HepG2 (cell line): ENCODE results near the gene CNDP1. TPM values are rescaled to one million over a fixed set of nuclear protein-coding genes. Genes with fewer than 3 reads are reported as not detected.

Experiments used
- ASH2L ChIP-seq: fragments of 300-600, 200-600 bp; sonication (generic); IDR thresholded peaks from 2 replicates; pipeline ENCODE4 v1.7.0; 2017; ENCODE audit warnings: low read depth, mild to moderate bottlenecking, moderate library complexity, mixed read lengths, low read length; ENCODE audit not compliant: insufficient read length
- BRD4 ChIP-seq: sonication (generic); formaldehyde crosslinking; IDR thresholded peaks from 2 replicates; pipeline ENCODE4 v1.4.0; 2020; ENCODE audit warnings: missing genetic modification reagents
- CREB1 ChIP-seq, 2 experiments: fragments of 450-650 bp in 1 of 2; IDR thresholded peaks; 2 replicates each; pipeline ENCODE4 v1.6.1; 2016 to 2017; ENCODE audit warnings: control low read depth in 1 of 2, mild to moderate bottlenecking in 1 of 2, missing compliant biosample characterization in 1 of 2, missing genetic modification characterization in 1 of 2
- KAT7 ChIP-seq: IDR thresholded peaks from 2 replicates; pipeline ENCODE4 v1.6.1; 2018; ENCODE audit warnings: borderline replicate concordance, missing compliant biosample characterization
- MAFG ChIP-seq: sonication (generic); formaldehyde crosslinking; IDR thresholded peaks from 2 replicates; pipeline ENCODE4 v1.5.1; 2020; ENCODE audit warnings: mild to moderate bottlenecking, missing genetic modification reagents
- NAIF1 ChIP-seq: sonication (generic); formaldehyde crosslinking; IDR thresholded peaks from 2 replicates; pipeline ENCODE4 v1.5.0; 2020; ENCODE audit warnings: mild to moderate bottlenecking, missing genetic modification reagents, borderline replicate concordance
- POLR2G ChIP-seq: fragments of 200-400 bp; formaldehyde crosslinking; IDR thresholded peaks from 2 replicates; pipeline ENCODE4 v1.6.1; 2018; ENCODE audit warnings: mild to moderate bottlenecking, low read depth, low read length, moderate library complexity
- TFDP2 ChIP-seq: sonication (generic); formaldehyde crosslinking; IDR thresholded peaks from 2 replicates; pipeline ENCODE4 v1.4.0; 2020; ENCODE audit warnings: missing genetic modification reagents
- ZBTB39 ChIP-seq: sonication (generic); formaldehyde crosslinking; IDR thresholded peaks from 2 replicates; pipeline ENCODE4 v1.5.0; 2020; ENCODE audit warnings: missing genetic modification reagents
- ZNF101 ChIP-seq: sonication (generic); formaldehyde crosslinking; IDR thresholded peaks from 2 replicates; pipeline ENCODE4 v1.4.0; 2020; ENCODE audit warnings: mild to moderate bottlenecking, low read depth, missing genetic modification reagents, borderline replicate concordance
- ZNF280D ChIP-seq: sonication (generic); formaldehyde crosslinking; IDR thresholded peaks from 2 replicates; pipeline ENCODE4 v1.5.1; 2020; ENCODE audit warnings: mild to moderate bottlenecking, missing genetic modification reagents
- ZNF460 ChIP-seq: sonication (generic); formaldehyde crosslinking; IDR thresholded peaks from 2 replicates; pipeline ENCODE4 v1.5.1; 2020; ENCODE audit warnings: missing genetic modification reagents, mild to moderate bottlenecking, borderline replicate concordance
- ZNF558 ChIP-seq: sonication (generic); formaldehyde crosslinking; IDR thresholded peaks from 2 replicates; pipeline ENCODE4 v1.9.0; 2022; ENCODE audit warnings: mild to moderate bottlenecking, missing genetic modification reagents, borderline replicate concordance
- ZNF563 ChIP-seq: sonication (generic); formaldehyde crosslinking; IDR thresholded peaks from 2 replicates; pipeline ENCODE4 v1.8.0; 2022; ENCODE audit warnings: mild to moderate bottlenecking, moderate library complexity, missing genetic modification reagents
- ZNF605 ChIP-seq: sonication (generic); formaldehyde crosslinking; IDR thresholded peaks from 2 replicates; pipeline ENCODE4 v1.8.0; 2022; ENCODE audit warnings: mild to moderate bottlenecking, missing genetic modification reagents
- ZNF674 ChIP-seq: sonication (generic); formaldehyde crosslinking; IDR thresholded peaks from 2 replicates; pipeline ENCODE4 v1.5.0; 2020; ENCODE audit warnings: low read depth, mild to moderate bottlenecking, missing genetic modification reagents
- ZSCAN22 ChIP-seq: sonication (generic); formaldehyde crosslinking; IDR thresholded peaks from 2 replicates; pipeline ENCODE4 v1.4.0; 2020; ENCODE audit warnings: mild to moderate bottlenecking, missing genetic modification reagents
- polyA plus RNA-seq, 8 experiments: library from polyadenylated mRNA; depleted of rRNA in 3 of 8; stranded (reverse) in 7 of 8; unstranded in 1 of 8; fragments of >200 nt; fragmentation: Illumina TruSeq in 4 of 8; extraction: Trizol in 4 of 8; gene quantifications; 2 replicates each; pipeline versions ENCODE4 v1.2.1 to v1.2.3, GENCODE V29; 2011 to 2016; ENCODE audit warnings: low read depth in 4 of 8, missing spikeins in 1 of 8, mixed read lengths in 1 of 8; ENCODE audit not compliant: insufficient read depth in 1 of 8
- total RNA-seq, 5 experiments: library from RNA; depleted of rRNA; stranded (reverse); fragments of >200 nt; fragmentation: Illumina TruSeq; extraction: Trizol; gene quantifications; 2 replicates each; pipeline ENCODE4 v1.2.3, GENCODE V29; 2016; ENCODE audit warnings: low read depth in 1 of 5
- TF ChIP-seq, protein P1 (sequence below): sonication (generic); formaldehyde crosslinking; IDR thresholded peaks from 2 replicates; pipeline ENCODE4 v1.4.0; 2020; ENCODE audit warnings: missing genetic modification reagents, borderline replicate concordance

Gene CNDP1
- total and polyA plus RNA-seq, 2 of the 13 experiments (the other 11 are each of a cell fraction or from before 2014, with no cell fraction given): 0.01 TPM; not detected in 1

GRCh38 chr18:74597034-74597661 lies 62.8 kb downstream of the CNDP1 start (continued):
- TF ChIP-seq ZNF674 (CRISPR knock-in tag) (no peak), ASH2L (no peak), NAIF1 (CRISPR knock-in tag) (peak; percentile 49; the same call in 1 of the 2 replicates), ZNF280D (CRISPR knock-in tag) (0 out of 2 replicates have a peak, but pooled peaks have one; percentile 45), ZNF101 (peak; percentile 43; the same call in 1 of the 2 replicates), ZNF558 (peak; percentile 62; the same call in 1 of the 2 replicates), KAT7 (CRISPR knock-in tag) (0 out of 2 replicates have a peak, but pooled peaks have one; percentile 66), ZNF605 (CRISPR knock-in tag) (peak; percentile 70; the same call in 1 of the 2 replicates), BRD4 (CRISPR knock-in tag) (peak; percentile 92; the same call in 1 of the 2 replicates), POLR2G (peak; percentile 85), ZBTB39 (no peak), CREB1 (IDR thresholded peaks at IDR 0.05) (no peak), CREB1 (CRISPR knock-in tag; IDR thresholded peaks at IDR 0.05) (peak; percentile 48), TFDP2 (no peak), ZSCAN22 (CRISPR knock-in tag) (no peak; the same call in 1 of the 2 replicates), ZNF460 (CRISPR knock-in tag) (0 out of 2 replicates have a peak, but pooled peaks have one; percentile 16), MAFG (no peak), ZNF563 (peak; percentile 86)
- TF ChIP-seq, protein P1, sequence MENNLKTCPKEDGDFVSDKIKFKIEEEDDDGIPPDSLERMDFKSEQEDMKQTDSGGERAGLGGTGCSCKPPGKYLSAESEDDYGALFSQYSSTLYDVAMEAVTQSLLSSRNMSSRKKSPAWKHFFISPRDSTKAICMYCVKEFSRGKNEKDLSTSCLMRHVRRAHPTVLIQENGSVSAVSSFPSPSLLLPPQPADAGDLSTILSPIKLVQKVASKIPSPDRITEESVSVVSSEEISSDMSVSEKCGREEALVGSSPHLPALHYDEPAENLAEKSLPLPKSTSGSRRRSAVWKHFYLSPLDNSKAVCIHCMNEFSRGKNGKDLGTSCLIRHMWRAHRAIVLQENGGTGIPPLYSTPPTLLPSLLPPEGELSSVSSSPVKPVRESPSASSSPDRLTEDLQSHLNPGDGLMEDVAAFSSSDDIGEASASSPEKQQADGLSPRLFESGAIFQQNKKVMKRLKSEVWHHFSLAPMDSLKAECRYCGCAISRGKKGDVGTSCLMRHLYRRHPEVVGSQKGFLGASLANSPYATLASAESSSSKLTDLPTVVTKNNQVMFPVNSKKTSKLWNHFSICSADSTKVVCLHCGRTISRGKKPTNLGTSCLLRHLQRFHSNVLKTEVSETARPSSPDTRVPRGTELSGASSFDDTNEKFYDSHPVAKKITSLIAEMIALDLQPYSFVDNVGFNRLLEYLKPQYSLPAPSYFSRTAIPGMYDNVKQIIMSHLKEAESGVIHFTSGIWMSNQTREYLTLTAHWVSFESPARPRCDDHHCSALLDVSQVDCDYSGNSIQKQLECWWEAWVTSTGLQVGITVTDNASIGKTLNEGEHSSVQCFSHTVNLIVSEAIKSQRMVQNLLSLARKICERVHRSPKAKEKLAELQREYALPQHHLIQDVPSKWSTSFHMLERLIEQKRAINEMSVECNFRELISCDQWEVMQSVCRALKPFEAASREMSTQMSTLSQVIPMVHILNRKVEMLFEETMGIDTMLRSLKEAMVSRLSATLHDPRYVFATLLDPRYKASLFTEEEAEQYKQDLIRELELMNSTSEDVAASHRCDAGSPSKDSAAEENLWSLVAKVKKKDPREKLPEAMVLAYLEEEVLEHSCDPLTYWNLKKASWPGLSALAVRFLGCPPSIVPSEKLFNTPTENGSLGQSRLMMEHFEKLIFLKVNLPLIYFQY: 0 out of 2 replicates have a peak, but pooled peaks have one; percentile 25
